Measurements from ENCODE around the gene EARS2.

Gene EARS2

GRCh38 chr16:23538919-23539278 is 18.3 kb downstream of the EARS2 start:
- no peak for DNase-seq (ENCODE audit: low read depth)
- no peak for TF ChIP-seq MYC (IDR thresholded peaks at IDR 0.05; ENCODE audit: low read depth, low read length)
- no peak for TF ChIP-seq CTCF (IDR thresholded peaks at IDR 0.05; ENCODE audit: low read depth, low read length)
- no peak for TF ChIP-seq POLR2A (IDR thresholded peaks at IDR 0.05; ENCODE audit: extremely low read depth, insufficient read length)
- TF ChIP-seq MAX (IDR thresholded peaks at IDR 0.05; ENCODE audit: low read depth, low read length) = no peak

GRCh38 chr16:23537390-23537789 is 19.8 kb downstream of the EARS2 start:
- DNase-seq (ENCODE audit: low read depth) = no peak
- no peak overlapping the region for H3K4me3 ChIP-seq (ENCODE audit: low read depth, low read length)

More at GRCh38 chr16:23538919-23539278, 18.3 kb downstream of the EARS2 start:
- H3K4me3 ChIP-seq (ENCODE audit: low read depth, low read length) = no peak overlapping the region

GRCh38 chr16:23535901-23536300 is 21.2 kb downstream of the EARS2 start:
- no peak overlapping the region for H3K4me3 ChIP-seq (ENCODE audit: low read depth, low read length)
- TF ChIP-seq MAX (IDR thresholded peaks at IDR 0.05; ENCODE audit: low read depth, low read length) (no peak), POLR2A (IDR thresholded peaks at IDR 0.05; ENCODE audit: extremely low read depth, insufficient read length) (no peak), MYC (IDR thresholded peaks at IDR 0.05; ENCODE audit: low read depth, low read length) (no peak), CTCF (IDR thresholded peaks at IDR 0.05; ENCODE audit: low read depth, low read length) (no peak)
- DNase-seq (ENCODE audit: low read depth) = no peak

More at GRCh38 chr16:23537390-23537789, 19.8 kb downstream of the EARS2 start:
- TF ChIP-seq CTCF (IDR thresholded peaks at IDR 0.05; ENCODE audit: low read depth, low read length) (no peak), MAX (IDR thresholded peaks at IDR 0.05; ENCODE audit: low read depth, low read length) (no peak), POLR2A (IDR thresholded peaks at IDR 0.05; ENCODE audit: extremely low read depth, insufficient read length) (no peak), MYC (IDR thresholded peaks at IDR 0.05; ENCODE audit: low read depth, low read length) (no peak)

- H3K4me3 ChIP-seq (ENCODE audit: low read depth, low read length) = no peak overlapping the region
- TF ChIP-seq MAX (IDR thresholded peaks at IDR 0.05; ENCODE audit: low read depth, low read length) (no peak), POLR2A (IDR thresholded peaks at IDR 0.05; ENCODE audit: extremely low read depth, insufficient read length) (no peak), CTCF (IDR thresholded peaks at IDR 0.05; ENCODE audit: low read depth, low read length) (no peak), MYC (IDR thresholded peaks at IDR 0.05; ENCODE audit: low read depth, low read length) (no peak)
- no peak for DNase-seq (ENCODE audit: low read depth)
Measured at GRCh38 chr16:23534868-23535860, 22.0 kb downstream of the EARS2 start.

- TF ChIP-seq POLR2A (IDR thresholded peaks at IDR 0.05; ENCODE audit: extremely low read depth, insufficient read length) = no peak
- no peak for TF ChIP-seq MYC (IDR thresholded peaks at IDR 0.05; ENCODE audit: low read depth, low read length)
- TF ChIP-seq MAX (IDR thresholded peaks at IDR 0.05; ENCODE audit: low read depth, low read length) = no peak
- TF ChIP-seq CTCF (IDR thresholded peaks at IDR 0.05; ENCODE audit: low read depth, low read length) = no peak
- DNase-seq (ENCODE audit: low read depth) = no peak
- no peak overlapping the region for H3K4me3 ChIP-seq (ENCODE audit: low read depth, low read length)
Measured at GRCh38 chr16:23532448-23532847, 24.7 kb downstream of the EARS2 start.
